ENCODE results near the gene CKAP4.

GRCh38 chr12:106197906-106198623, 49.8 kb downstream of the CKAP4 start:
- TF ChIP-seq CTCF (IDR thresholded peaks at IDR 0.05; ENCODE audit: low read depth, low read length, poor library complexity, severe bottlenecking) (no peak), EZH2phosphoT487 (IDR thresholded peaks at IDR 0.05; ENCODE audit: borderline replicate concordance, low read length) (no peak)

All from DOHH2 (cell line).